Naive thymus-derived CD8-positive, alpha-beta T cell (primary cell): ENCODE measurements around the gene CEP126. TPM values are rescaled to one million over a fixed set of nuclear protein-coding genes. Genes with fewer than 3 reads are reported as not detected.

Experiments
- ATAC-seq, 2 donors: fragments of 150-1000 bp; cut with Tn5 transposase in 1 of 2; sonication (Bioruptor Pico), chemical (Tn5 transposase) in 1 of 2; 1 replicate in 1 of 2; 2 replicates in 1 of 2; pipeline ENCODE4 v1.10.0; 2021; ENCODE audit warnings: mild to moderate bottlenecking in 2 of 2, moderate library complexity in 2 of 2
- POLR2A ChIA-PET: fragments of 350-600 bp; sonication (Branson Sonifier 250); formaldehyde crosslinking; loops from one replicate; lab custom pipeline; 2021; ENCODE audit warnings: antibody characterized with exemption; lab: Charles Lee
- DNase-seq, 10 donors: peaks; one replicate each; pipeline versions ENCODE4 v3.0.0 to v3.0.0-alpha.2; 2020 to 2022
- H3K27ac Mint-ChIP-seq, 10 donors: one replicate each; pipeline ENCODE4 v1.8.0; 2020 to 2022; ENCODE audit warnings: mild to moderate bottlenecking in 10 of 10, mixed read lengths in 10 of 10, moderate library complexity in 4 of 10, inconsistent platforms in 1 of 10
- H3K27me3 Mint-ChIP-seq, 5 donors: one replicate each; pipeline ENCODE4 v1.8.0; 2021 to 2022; ENCODE audit warnings: mixed read lengths in 5 of 5
- H3K36me3 Mint-ChIP-seq, 3 donors: one replicate each; pipeline ENCODE4 v1.8.0; 2020 to 2022; ENCODE audit warnings: mixed read lengths in 3 of 3, mild to moderate bottlenecking in 2 of 3, inconsistent platforms in 1 of 3
- H3K4me1 Mint-ChIP-seq, 4 donors: one replicate each; pipeline ENCODE4 v1.8.0; 2021 to 2022; ENCODE audit warnings: mixed read lengths in 4 of 4
- H3K4me3 Mint-ChIP-seq, 10 donors: one replicate each; pipeline ENCODE4 v1.8.0; 2020 to 2022; ENCODE audit warnings: mild to moderate bottlenecking in 10 of 10, mixed read lengths in 10 of 10, moderate library complexity in 6 of 10, inconsistent platforms in 1 of 10
- H3K9me3 Mint-ChIP-seq, 9 donors: one replicate each; pipeline ENCODE4 v1.8.0; 2020 to 2022; ENCODE audit warnings: mixed read lengths in 9 of 9, mild to moderate bottlenecking in 3 of 9, inconsistent platforms in 1 of 9, moderate library complexity in 1 of 9
- polyA plus RNA-seq, 3 donors: library from polyadenylated mRNA; unstranded; fragments of 300-500 nt; fragmentation: Illumina TruSeq; gene quantifications; one replicate each; pipeline ENCODE4 v1.2.3, GENCODE V29; 2021
- total RNA-seq, 8 experiments: library from RNA in 2 of 8; stranded (reverse) in 2 of 8; gene quantifications; one replicate each; pipeline ENCODE4 v1.2.3 and lab custom pipeline; 2021 to 2026

The CEP126 gene
- total and polyA plus RNA-seq, 5 experiments from 2014 or later: 0.19 to 3.8 (median 0.62) TPM

DNA sequence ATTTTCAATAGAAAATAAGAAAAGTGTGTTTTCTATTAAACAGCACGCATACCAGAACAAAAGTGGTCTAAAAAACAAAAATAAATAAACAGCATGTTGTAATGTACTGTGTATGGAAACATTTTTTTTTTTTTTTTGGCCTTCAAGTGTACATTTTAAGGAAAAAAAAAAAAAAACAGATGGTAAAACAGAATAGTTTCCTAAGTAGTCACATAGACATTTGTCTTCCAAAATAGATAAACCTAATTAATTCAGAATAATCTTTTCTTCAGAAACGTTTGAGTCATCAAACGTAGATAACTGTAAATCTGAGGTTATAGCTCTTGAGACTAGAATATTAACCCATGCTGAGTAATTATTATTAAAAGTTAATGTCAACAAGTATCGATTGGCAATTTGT lies 132.0 kb downstream of the CEP126 start:
- Mint-ChIP-seq H3K9me3 (peaks cover 0 to 27% (median 10%) of the 10 kb centered on the region in 9 donors), H3K4me1 (peaks cover 3 to 13% (median 11%) of the 10 kb centered on the region in 4 donors), H3K36me3 (peaks cover 2 to 20% (median 4%) of the 10 kb centered on the region in 3 donors), H3K4me3 (peak overlapping the region in 9 of 10 donors; percentile 43 to 76 (median 61)), H3K27ac (no peak overlapping the region), H3K27me3 (peaks cover 24 to 54% (median 41%) of the 10 kb centered on the region in 5 donors)
- DNase-seq (no peak), ATAC-seq (no peak)
- POLR2A ChIA-PET: no interaction called here

- peak in 6 of 10 donors; percentile 1 to 66 (median 11) for DNase-seq
- ATAC-seq: peak in 1 of 2 donors; percentile 62
- Mint-ChIP-seq H3K9me3 (peaks cover 0 to 27% (median 10%) of the 10 kb centered on the region in 9 donors), H3K27ac (no peak within 1 kb of the TSS), H3K4me1 (peaks cover 3 to 13% (median 11%) of the 10 kb centered on the region in 4 donors), H3K36me3 (peaks cover 2 to 20% (median 4%) of the 10 kb centered on the region in 3 donors), H3K27me3 (peaks cover 24 to 52% (median 41%) of the 10 kb centered on the region in 5 donors), H3K4me3 (peak within 1 kb of the TSS; percentile 40 to 76 (median 56))
- POLR2A ChIA-PET: no interaction called here
Measured at GRCh38 chr11:102047305-102047924, 132.6 kb downstream of the CEP126 start, which contains the start of gene CFAP300. Gene CFAP300 (plus strand): TSS chr11:102047437. CDS start chr11:102047471, 34 bp downstream.

Other genes with a start within 250 kb of the CEP126 start
- not detected for gene ANGPTL5, start 1.5 kb downstream of the CEP126 start, total RNA-seq
- gene ANGPTL5, start 1.5 kb downstream of the CEP126 start, polyA plus RNA-seq: not detected
- not detected for gene CFAP300, start 132.4 kb downstream of the CEP126 start, total RNA-seq
- not detected for gene CFAP300, start 132.4 kb downstream of the CEP126 start, polyA plus RNA-seq
- not detected for gene YAP1, start 195.4 kb downstream of the CEP126 start, total RNA-seq
- gene YAP1, start 195.4 kb downstream of the CEP126 start, polyA plus RNA-seq: not detected